ENCODE results near the gene MRPL49.

Gene MRPL49

DNA sequence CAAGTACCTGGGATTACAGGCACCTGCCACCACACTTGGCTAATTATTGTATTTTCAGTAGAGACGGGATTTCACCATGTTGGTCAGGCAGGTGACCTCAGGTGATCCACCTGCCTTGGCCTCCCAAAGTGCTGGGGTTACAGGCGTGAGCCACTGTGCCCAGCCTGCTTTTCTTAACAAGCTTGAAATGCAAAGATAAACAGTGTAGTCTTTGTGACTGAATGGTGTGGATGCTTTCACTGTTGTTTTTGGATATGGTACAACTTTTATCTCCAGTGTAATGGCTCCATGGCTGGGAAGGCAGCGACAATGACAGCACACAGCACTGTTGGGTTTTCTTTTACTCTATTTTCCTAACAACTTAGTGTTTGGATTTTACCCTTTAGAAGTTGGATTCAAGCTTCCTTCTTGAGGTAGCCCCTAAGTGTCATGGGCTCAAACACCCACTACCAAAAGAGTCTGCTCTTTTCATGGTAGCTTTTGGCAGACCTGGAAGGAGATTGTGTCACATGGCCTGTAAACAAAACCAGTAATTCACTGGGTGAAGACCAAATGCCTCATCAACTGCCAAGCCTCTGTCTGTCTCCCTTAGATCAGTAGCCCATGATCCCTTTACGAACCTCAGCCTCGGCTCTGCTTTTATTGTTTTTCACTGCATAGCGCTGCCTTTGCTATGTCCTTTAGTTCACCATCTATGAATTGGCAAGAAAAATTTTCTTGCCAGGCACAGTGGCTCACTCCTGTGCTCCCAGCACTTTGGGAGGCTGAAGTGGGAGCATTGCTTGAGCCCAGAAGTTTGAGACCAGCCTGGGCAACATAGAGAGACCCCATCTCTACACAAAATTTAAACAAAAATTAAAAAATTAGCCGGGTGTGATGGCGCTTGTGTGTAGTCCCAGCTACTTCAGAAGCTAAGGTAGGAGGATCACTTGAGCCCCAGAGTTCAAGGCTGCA lies 19.7 kb upstream of the MRPL49 start:
- H3K9ac ChIP-seq (ENCODE audit: low read depth in 1 of 2, low read length in 2 of 2): no peak overlapping the region
- H3K27me3 ChIP-seq (ENCODE audit: control insufficient read depth in 2 of 2, insufficient read depth in 2 of 2, low read length in 2 of 2): no peaks in the 10 kb centered on the region
- no peaks in the 10 kb centered on the region for H3K9me3 ChIP-seq (ENCODE audit: control insufficient read depth in 2 of 2, low read length in 2 of 2)
- peaks cover 0 to under 1% of the 10 kb centered on the region in 2 donors for H3K4me1 ChIP-seq (ENCODE audit: control insufficient read depth in 2 of 2, insufficient read depth in 2 of 2, low read length in 2 of 2)
- H3K4me3 ChIP-seq (ENCODE audit: low read length in 2 of 2): no peak overlapping the region
- peaks cover 12 to 25% of the 10 kb centered on the region in 2 donors for H3K36me3 ChIP-seq (ENCODE audit: control insufficient read depth in 2 of 2, insufficient read depth in 2 of 2, low read length in 2 of 2)
- no peak overlapping the region for H3K27ac ChIP-seq (ENCODE audit: low read depth in 2 of 2, low read length in 2 of 2)

- peaks cover 11 to 20% of the 10 kb centered on the region in 2 donors for H3K36me3 ChIP-seq (ENCODE audit: control insufficient read depth in 2 of 2, insufficient read depth in 2 of 2, low read length in 2 of 2)
- H3K9ac ChIP-seq (ENCODE audit: low read depth in 1 of 2, low read length in 2 of 2): no peak overlapping the region
- H3K27ac ChIP-seq (ENCODE audit: low read depth in 2 of 2, low read length in 2 of 2): no peak overlapping the region
- H3K4me1 ChIP-seq (ENCODE audit: control insufficient read depth in 2 of 2, insufficient read depth in 2 of 2, low read length in 2 of 2): no peaks in the 10 kb centered on the region
- H3K9me3 ChIP-seq (ENCODE audit: control insufficient read depth in 2 of 2, low read length in 2 of 2): no peaks in the 10 kb centered on the region
- no peak overlapping the region for H3K4me3 ChIP-seq (ENCODE audit: low read length in 2 of 2)
- no peaks in the 10 kb centered on the region for H3K27me3 ChIP-seq (ENCODE audit: control insufficient read depth in 2 of 2, insufficient read depth in 2 of 2, low read length in 2 of 2)
Measured at GRCh38 chr11:65103476-65103875, 18.6 kb upstream of the MRPL49 start.

DNA sequence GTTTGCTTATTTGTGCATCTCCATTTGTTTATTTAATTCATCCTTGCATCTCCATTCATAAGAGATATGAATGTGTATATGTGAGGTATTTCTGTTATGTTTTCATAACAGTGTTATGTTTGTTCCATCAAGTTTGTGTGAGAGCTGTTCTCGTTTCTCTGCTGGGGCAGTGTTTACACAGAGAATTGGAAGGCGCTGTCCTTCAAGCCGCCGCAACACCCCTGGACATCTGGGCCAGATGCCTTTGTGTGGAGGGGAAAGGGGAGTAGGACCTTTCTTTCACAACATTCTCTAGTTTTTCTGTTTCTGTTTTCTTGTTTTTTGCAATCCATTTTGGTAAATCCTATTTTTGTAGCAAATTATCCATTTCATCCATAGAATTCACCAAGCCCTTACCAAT lies 17.5 kb upstream of the MRPL49 start:
- H3K9ac ChIP-seq (ENCODE audit: low read depth in 1 of 2, low read length in 2 of 2): no peak overlapping the region
- no peak overlapping the region for H3K27ac ChIP-seq (ENCODE audit: low read depth in 2 of 2, low read length in 2 of 2)
- no peaks in the 10 kb centered on the region for H3K4me1 ChIP-seq (ENCODE audit: control insufficient read depth in 2 of 2, insufficient read depth in 2 of 2, low read length in 2 of 2)
- no peaks in the 10 kb centered on the region for H3K9me3 ChIP-seq (ENCODE audit: control insufficient read depth in 2 of 2, low read length in 2 of 2)
- H3K4me3 ChIP-seq (ENCODE audit: low read length in 2 of 2): no peak overlapping the region
- peaks cover 18 to 28% of the 10 kb centered on the region in 2 donors for H3K36me3 ChIP-seq (ENCODE audit: control insufficient read depth in 2 of 2, insufficient read depth in 2 of 2, low read length in 2 of 2)
- H3K27me3 ChIP-seq (ENCODE audit: control insufficient read depth in 2 of 2, insufficient read depth in 2 of 2, low read length in 2 of 2): no peaks in the 10 kb centered on the region

GRCh38 chr11:65107078-65107477 lies 15.0 kb upstream of the MRPL49 start:
- Histone ChIP-seq H3K36me3 (ENCODE audit: control insufficient read depth in 2 of 2, insufficient read depth in 2 of 2, low read length in 2 of 2) (peaks cover 23 to 31% of the 10 kb centered on the region in 2 donors), H3K9me3 (ENCODE audit: control insufficient read depth in 2 of 2, low read length in 2 of 2) (no peaks in the 10 kb centered on the region)

DNA sequence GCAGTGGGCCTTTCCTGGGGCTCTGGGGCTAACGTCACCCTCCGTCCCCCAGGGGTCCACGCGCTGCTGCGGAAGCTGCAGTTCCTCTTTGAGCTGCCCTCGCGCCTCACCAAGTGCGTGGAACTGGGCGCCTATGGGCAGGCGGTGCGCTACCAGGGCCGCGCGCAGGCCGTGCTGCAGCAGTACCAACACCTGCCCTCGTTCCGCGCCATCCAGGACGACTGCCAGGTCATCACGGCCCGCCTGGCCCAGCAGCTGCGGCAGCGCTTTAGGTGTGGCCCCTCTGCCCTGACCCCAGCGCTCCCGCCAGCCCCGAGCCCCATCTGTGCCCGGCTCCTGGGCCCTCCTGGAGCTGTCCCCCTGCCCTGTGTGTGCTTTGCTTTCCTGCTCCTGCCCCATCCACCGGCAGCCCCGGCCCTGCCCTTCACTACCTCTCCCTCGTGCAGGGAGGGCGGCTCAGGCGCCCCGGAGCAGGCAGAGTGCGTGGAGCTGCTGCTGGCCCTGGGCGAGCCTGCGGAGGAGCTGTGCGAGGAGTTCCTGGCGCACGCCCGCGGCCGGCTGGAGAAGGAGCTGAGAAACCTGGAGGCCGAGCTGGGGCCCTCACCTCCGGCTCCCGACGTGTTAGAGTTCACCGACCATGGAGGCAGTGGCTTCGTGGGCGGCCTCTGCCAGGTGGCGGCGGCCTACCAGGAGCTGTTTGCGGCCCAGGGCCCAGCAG lies 14.2 kb upstream of the MRPL49 start:
- Histone ChIP-seq H3K27me3 (ENCODE audit: control insufficient read depth in 2 of 2, insufficient read depth in 2 of 2, low read length in 2 of 2) (no peaks in the 10 kb centered on the region), H3K36me3 (ENCODE audit: control insufficient read depth in 2 of 2, insufficient read depth in 2 of 2, low read length in 2 of 2) (peaks cover 23 to 25% of the 10 kb centered on the region in 2 donors), H3K9me3 (ENCODE audit: control insufficient read depth in 2 of 2, low read length in 2 of 2) (no peaks in the 10 kb centered on the region), H3K4me3 (ENCODE audit: low read length in 2 of 2) (no peak overlapping the region), H3K4me1 (ENCODE audit: control insufficient read depth in 2 of 2, insufficient read depth in 2 of 2, low read length in 2 of 2) (peaks cover 16 to 17% of the 10 kb centered on the region in 2 donors), H3K9ac (ENCODE audit: low read depth in 1 of 2, low read length in 2 of 2) (no peak overlapping the region), H3K27ac (ENCODE audit: low read depth in 2 of 2, low read length in 2 of 2) (no peak overlapping the region)

More at GRCh38 chr11:65107078-65107477, 15.0 kb upstream of the MRPL49 start:
- H3K27me3 ChIP-seq (ENCODE audit: control insufficient read depth in 2 of 2, insufficient read depth in 2 of 2, low read length in 2 of 2): no peaks in the 10 kb centered on the region
- H3K9ac ChIP-seq (ENCODE audit: low read depth in 1 of 2, low read length in 2 of 2): no peak overlapping the region
- H3K27ac ChIP-seq (ENCODE audit: low read depth in 2 of 2, low read length in 2 of 2): no peak overlapping the region
- peaks cover 10 to 11% of the 10 kb centered on the region in 2 donors for H3K4me1 ChIP-seq (ENCODE audit: control insufficient read depth in 2 of 2, insufficient read depth in 2 of 2, low read length in 2 of 2)
- no peak overlapping the region for H3K4me3 ChIP-seq (ENCODE audit: low read length in 2 of 2)

GRCh38 chr11:65108469-65109123 lies 13.5 kb upstream of the MRPL49 start:
- H3K9ac ChIP-seq (ENCODE audit: low read depth in 1 of 2, low read length in 2 of 2): no peak overlapping the region
- peaks cover 23 to 24% of the 10 kb centered on the region in 2 donors for H3K4me1 ChIP-seq (ENCODE audit: control insufficient read depth in 2 of 2, insufficient read depth in 2 of 2, low read length in 2 of 2)
- H3K27ac ChIP-seq (ENCODE audit: low read depth in 2 of 2, low read length in 2 of 2): no peak overlapping the region
- no peaks in the 10 kb centered on the region for H3K9me3 ChIP-seq (ENCODE audit: control insufficient read depth in 2 of 2, low read length in 2 of 2)
- H3K27me3 ChIP-seq (ENCODE audit: control insufficient read depth in 2 of 2, insufficient read depth in 2 of 2, low read length in 2 of 2): no peaks in the 10 kb centered on the region
- H3K4me3 ChIP-seq (ENCODE audit: low read length in 2 of 2): no peak overlapping the region
- peaks cover 23 to 25% of the 10 kb centered on the region in 2 donors for H3K36me3 ChIP-seq (ENCODE audit: control insufficient read depth in 2 of 2, insufficient read depth in 2 of 2, low read length in 2 of 2)

- Histone ChIP-seq H3K4me1 (ENCODE audit: control insufficient read depth in 2 of 2, insufficient read depth in 2 of 2, low read length in 2 of 2) (peaks cover 25% of the 10 kb centered on the region in 2 donors), H3K9me3 (ENCODE audit: control insufficient read depth in 2 of 2, low read length in 2 of 2) (no peaks in the 10 kb centered on the region), H3K4me3 (ENCODE audit: low read length in 2 of 2) (no peak overlapping the region), H3K27ac (ENCODE audit: low read depth in 2 of 2, low read length in 2 of 2) (no peak overlapping the region), H3K9ac (ENCODE audit: low read depth in 1 of 2, low read length in 2 of 2) (no peak overlapping the region), H3K36me3 (ENCODE audit: control insufficient read depth in 2 of 2, insufficient read depth in 2 of 2, low read length in 2 of 2) (peaks cover 23 to 25% of the 10 kb centered on the region in 2 donors), H3K27me3 (ENCODE audit: control insufficient read depth in 2 of 2, insufficient read depth in 2 of 2, low read length in 2 of 2) (no peaks in the 10 kb centered on the region)
Measured at GRCh38 chr11:65109231-65110198, 12.6 kb upstream of the MRPL49 start.

DNA sequence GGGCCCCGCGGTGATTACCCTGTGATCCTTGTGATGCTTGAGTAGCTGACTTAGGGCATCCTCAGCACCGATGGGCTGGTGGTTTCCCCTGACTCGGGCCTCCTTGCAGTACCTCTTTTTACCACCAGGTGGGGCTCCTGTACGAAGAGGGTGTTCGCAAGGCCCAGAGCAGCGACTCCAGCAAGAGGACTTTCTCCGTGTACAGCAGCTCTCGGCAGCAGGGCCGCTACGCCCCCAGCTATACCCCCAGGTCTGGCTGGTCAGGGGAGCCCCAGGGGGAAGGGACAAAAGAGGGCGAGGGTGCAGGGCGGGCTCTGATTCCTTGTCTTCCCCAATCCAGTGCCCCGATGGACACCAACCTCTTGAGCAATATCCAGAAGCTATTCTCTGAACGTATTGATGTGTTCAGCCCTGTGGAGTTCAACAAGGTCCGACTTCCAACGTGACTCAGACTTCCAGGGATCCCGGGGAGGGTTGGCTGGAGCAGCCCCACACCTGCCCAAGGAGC lies 11.7 kb upstream of the MRPL49 start:
- H3K4me3 ChIP-seq (ENCODE audit: low read length in 2 of 2): no peak overlapping the region

GRCh38 chr11:65111159-65111743 lies 10.9 kb upstream of the MRPL49 start:
- no peaks in the 10 kb centered on the region for H3K9me3 ChIP-seq (ENCODE audit: control insufficient read depth in 2 of 2, low read length in 2 of 2)
- H3K36me3 ChIP-seq (ENCODE audit: control insufficient read depth in 2 of 2, insufficient read depth in 2 of 2, low read length in 2 of 2): peaks cover 19 to 26% of the 10 kb centered on the region in 2 donors
- H3K9ac ChIP-seq (ENCODE audit: low read depth in 1 of 2, low read length in 2 of 2): no peak overlapping the region
- H3K27ac ChIP-seq (ENCODE audit: low read depth in 2 of 2, low read length in 2 of 2): peak overlapping the region in 1 of 2 donors; percentile 61
- peak overlapping the region in 1 of 2 donors; percentile 31 for H3K4me3 ChIP-seq (ENCODE audit: low read length in 2 of 2)
- no peaks in the 10 kb centered on the region for H3K27me3 ChIP-seq (ENCODE audit: control insufficient read depth in 2 of 2, insufficient read depth in 2 of 2, low read length in 2 of 2)
- H3K4me1 ChIP-seq (ENCODE audit: control insufficient read depth in 2 of 2, insufficient read depth in 2 of 2, low read length in 2 of 2): peaks cover 30 to 32% of the 10 kb centered on the region in 2 donors

More for the DNA sequence above, 11.7 kb upstream of the MRPL49 start:
- Histone ChIP-seq H3K36me3 (ENCODE audit: control insufficient read depth in 2 of 2, insufficient read depth in 2 of 2, low read length in 2 of 2) (peaks cover 21 to 24% of the 10 kb centered on the region in 2 donors), H3K27ac (ENCODE audit: low read depth in 2 of 2, low read length in 2 of 2) (peak overlapping the region in 1 of 2 donors; percentile 61), H3K27me3 (ENCODE audit: control insufficient read depth in 2 of 2, insufficient read depth in 2 of 2, low read length in 2 of 2) (no peaks in the 10 kb centered on the region), H3K9ac (ENCODE audit: low read depth in 1 of 2, low read length in 2 of 2) (peak overlapping the region in 1 of 2 donors; percentile 32), H3K4me1 (ENCODE audit: control insufficient read depth in 2 of 2, insufficient read depth in 2 of 2, low read length in 2 of 2) (peaks cover 25% of the 10 kb centered on the region in 2 donors), H3K9me3 (ENCODE audit: control insufficient read depth in 2 of 2, low read length in 2 of 2) (no peaks in the 10 kb centered on the region)
